ENCODE results near the gene ZNF280B. TPM values are rescaled to one million over a fixed set of nuclear protein-coding genes. Genes with fewer than 3 reads are reported as not detected.

The ZNF280B gene
- total and polyA plus RNA-seq, 9 of the 15 experiments (the other 6 are each of a cell fraction or from before 2014, with no cell fraction given), result 7.7 to 29.9 (median 20.0) TPM

- TF ChIP-seq CREB1 (IDR thresholded peaks at IDR 0.05), result no peak
- peak; percentile 19; the same call in 1 of the 2 replicates for TF ChIP-seq CREB1 (CRISPR knock-in tag; IDR thresholded peaks at IDR 0.05)
- no peak for TF ChIP-seq HDAC1 (IDR thresholded peaks at IDR 0.05)
- no peak for TF ChIP-seq HNRNPK (IDR thresholded peaks at IDR 0.05; ENCODE audit: low read depth, low read length, poor library complexity, severe bottlenecking)
- TF ChIP-seq MEF2A (IDR thresholded peaks at IDR 0.05; ENCODE audit: control insufficient read depth, low read depth, low read length), result 0 out of 2 replicates have a peak, but pooled peaks have one; percentile 14
- TF ChIP-seq, protein P1, sequence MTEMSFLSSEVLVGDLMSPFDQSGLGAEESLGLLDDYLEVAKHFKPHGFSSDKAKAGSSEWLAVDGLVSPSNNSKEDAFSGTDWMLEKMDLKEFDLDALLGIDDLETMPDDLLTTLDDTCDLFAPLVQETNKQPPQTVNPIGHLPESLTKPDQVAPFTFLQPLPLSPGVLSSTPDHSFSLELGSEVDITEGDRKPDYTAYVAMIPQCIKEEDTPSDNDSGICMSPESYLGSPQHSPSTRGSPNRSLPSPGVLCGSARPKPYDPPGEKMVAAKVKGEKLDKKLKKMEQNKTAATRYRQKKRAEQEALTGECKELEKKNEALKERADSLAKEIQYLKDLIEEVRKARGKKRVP (CRISPR knock-in tag; IDR thresholded peaks at IDR 0.05), result peak; percentile 9; the same call in 1 of the 2 replicates
- TF ChIP-seq SP1 (CRISPR knock-in tag; IDR thresholded peaks at IDR 0.05), result peak; percentile 58; the same call in 1 of the 2 replicates
- no peak for TF ChIP-seq ZNF121 (CRISPR knock-in tag; conservative IDR thresholded peaks at IDR 0.05)
- TF ChIP-seq ZNF232 (CRISPR knock-in tag; IDR thresholded peaks at IDR 0.05), result peak; percentile 79; the same call in 1 of the 2 replicates
- 0 out of 2 replicates have a peak, but pooled peaks have one; percentile 53 for TF ChIP-seq MAFK (IDR thresholded peaks at IDR 0.05; ENCODE audit: low read length)
- peak; percentile 62 for TF ChIP-seq BHLHE40 (IDR thresholded peaks at IDR 0.05; ENCODE audit: low read length)
- peak; percentile 40; the same call in 1 of the 2 replicates for TF ChIP-seq ZBTB33 (CRISPR knock-in tag; IDR thresholded peaks at IDR 0.05)
- TF ChIP-seq, protein P2, sequence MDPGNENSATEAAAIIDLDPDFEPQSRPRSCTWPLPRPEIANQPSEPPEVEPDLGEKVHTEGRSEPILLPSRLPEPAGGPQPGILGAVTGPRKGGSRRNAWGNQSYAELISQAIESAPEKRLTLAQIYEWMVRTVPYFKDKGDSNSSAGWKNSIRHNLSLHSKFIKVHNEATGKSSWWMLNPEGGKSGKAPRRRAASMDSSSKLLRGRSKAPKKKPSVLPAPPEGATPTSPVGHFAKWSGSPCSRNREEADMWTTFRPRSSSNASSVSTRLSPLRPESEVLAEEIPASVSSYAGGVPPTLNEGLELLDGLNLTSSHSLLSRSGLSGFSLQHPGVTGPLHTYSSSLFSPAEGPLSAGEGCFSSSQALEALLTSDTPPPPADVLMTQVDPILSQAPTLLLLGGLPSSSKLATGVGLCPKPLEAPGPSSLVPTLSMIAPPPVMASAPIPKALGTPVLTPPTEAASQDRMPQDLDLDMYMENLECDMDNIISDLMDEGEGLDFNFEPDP (CRISPR knock-in tag; IDR thresholded peaks at IDR 0.05), result no peak
- TF ChIP-seq ZNF780A (CRISPR knock-in tag; IDR thresholded peaks at IDR 0.05), result no peak
- TF ChIP-seq MYC (IDR thresholded peaks at IDR 0.05; ENCODE audit: low read depth, low read length), result peak; percentile 90
- no peak for TF ChIP-seq MYC (CRISPR knock-in tag; IDR thresholded peaks at IDR 0.05; ENCODE audit: borderline replicate concordance, low read depth)
- TF ChIP-seq, protein P3, sequence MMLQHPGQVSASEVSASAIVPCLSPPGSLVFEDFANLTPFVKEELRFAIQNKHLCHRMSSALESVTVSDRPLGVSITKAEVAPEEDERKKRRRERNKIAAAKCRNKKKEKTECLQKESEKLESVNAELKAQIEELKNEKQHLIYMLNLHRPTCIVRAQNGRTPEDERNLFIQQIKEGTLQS (IDR thresholded peaks at IDR 0.05), result no peak
- TF ChIP-seq, protein P3 (CRISPR knock-in tag; conservative IDR thresholded peaks at IDR 0.05), result peak; percentile 84
- TF ChIP-seq NFE2 (IDR thresholded peaks at IDR 0.05; ENCODE audit: low read depth), result 0 out of 2 replicates have a peak, but pooled peaks have one; percentile 33
- peak; percentile 73; the same call in 1 of the 2 replicates for TF ChIP-seq ZBED1 (IDR thresholded peaks at IDR 0.05)
- no peak for TF ChIP-seq XRCC4 (IDR thresholded peaks at IDR 0.05; ENCODE audit: extremely low read depth, insufficient read depth, insufficient read length)
- peak; percentile 69; the same call in 1 of the 2 replicates for TF ChIP-seq XRCC5 (IDR thresholded peaks at IDR 0.05; ENCODE audit: low read depth, low read length)
- TF ChIP-seq NR4A1 (CRISPR knock-in tag; IDR thresholded peaks at IDR 0.05), result peak; percentile 55; the same call in 1 of the 2 replicates
- no peak for TF ChIP-seq NR4A1 (tag; IDR thresholded peaks at IDR 0.05)
Measured at GRCh38 chr22:22463855-22464540, 44.5 kb downstream of the ZNF280B start (continued).

Data from K562 (cell line).